Activated CD4-positive, alpha-beta T cell treated with anti-CD3 and anti-CD28 coated beads, Interleukin-2, amount 50 U/mL, for 16 hours (primary cell): ENCODE data around the gene SCO1.
"Not testable (repeated sequence)": the region's sequence is repeated elsewhere in the genome, so short reads cannot be mapped to it uniquely, and the experiment has no call there.

ENCODE experiments used
- DNase-seq: peaks from one replicate; pipeline ENCODE4 v3.0.0-alpha.2; 2020

SCO1 gene

DNA sequence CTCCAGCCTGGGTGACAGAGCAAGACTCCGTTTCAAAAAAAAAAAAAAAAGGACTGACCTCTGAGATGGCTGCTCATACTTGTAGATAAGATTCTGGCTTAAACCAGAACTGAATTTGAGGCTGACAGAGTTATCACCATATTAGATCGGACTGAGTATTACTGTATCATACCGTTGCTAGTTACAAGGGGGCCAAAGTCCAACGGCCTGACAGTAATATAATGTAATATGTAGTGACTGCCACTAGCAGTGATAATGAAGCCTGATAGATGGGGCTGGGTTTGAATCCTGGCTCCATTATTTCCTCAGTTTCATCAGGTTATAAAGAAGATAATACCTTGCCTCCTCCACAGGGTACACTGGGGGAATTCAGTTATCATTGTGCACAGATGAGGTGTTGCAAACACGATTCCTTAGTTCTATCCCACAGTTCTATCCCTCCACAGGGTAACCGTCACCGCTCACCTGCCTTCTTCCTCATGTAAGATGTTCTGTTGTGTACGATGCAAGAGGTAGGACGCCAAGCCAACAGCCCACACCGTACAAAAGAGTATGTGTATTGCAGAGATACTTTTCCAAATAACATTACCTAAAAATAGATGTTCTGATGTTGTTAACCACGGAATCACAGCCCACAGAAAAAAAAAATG, 27.3 kb upstream of the SCO1 start:
- DNase-seq = no peak

- no peak for DNase-seq
Observed at GRCh38 chr17:10718547-10718946, 21.2 kb upstream of the SCO1 start.

DNA sequence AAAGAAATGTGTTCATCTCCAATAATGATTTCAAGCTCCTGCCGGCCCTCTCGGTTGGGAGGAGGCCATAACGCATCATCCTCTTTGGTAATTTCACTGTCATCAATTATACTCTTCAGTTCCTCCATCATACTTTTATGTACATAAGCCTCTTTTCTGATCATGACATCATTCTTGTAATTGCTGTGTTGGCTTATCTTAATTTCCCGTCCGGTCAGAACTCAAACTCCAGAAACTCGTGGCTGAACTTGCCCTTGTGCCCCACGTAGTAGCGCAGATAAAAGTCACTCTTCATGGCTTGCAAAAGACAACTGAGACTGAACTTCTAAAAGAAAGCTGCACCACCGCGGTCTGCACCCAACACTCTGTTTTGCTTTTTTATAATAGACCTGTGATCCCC, 18.9 kb upstream of the SCO1 start:
- no peak for DNase-seq

DNA sequence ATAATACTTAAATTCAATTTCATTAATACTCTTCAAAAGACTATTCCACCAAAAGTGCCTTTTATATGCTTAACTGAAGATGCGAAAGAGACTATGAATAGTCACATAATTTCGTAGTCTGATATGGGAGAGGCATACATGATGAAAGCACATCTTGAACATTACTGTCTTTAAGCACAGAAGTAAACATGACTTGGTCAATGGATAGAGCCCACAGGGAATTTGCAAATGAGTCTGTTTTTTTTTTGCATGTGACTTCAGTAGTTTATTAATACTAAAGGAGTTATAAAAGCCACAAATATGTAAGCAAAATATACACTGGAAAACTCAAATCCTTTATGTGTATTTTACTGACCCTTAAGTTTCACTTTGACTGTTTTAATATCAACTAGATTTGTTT, 16.0 kb upstream of the SCO1 start:
- no peak for DNase-seq

- DNase-seq = no peak
Observed at GRCh38 chr17:10705727-10706126, 8.4 kb upstream of the SCO1 start.

- no peak for DNase-seq
Observed at GRCh38 chr17:10702574-10702973, 5.2 kb upstream of the SCO1 start.

DNA sequence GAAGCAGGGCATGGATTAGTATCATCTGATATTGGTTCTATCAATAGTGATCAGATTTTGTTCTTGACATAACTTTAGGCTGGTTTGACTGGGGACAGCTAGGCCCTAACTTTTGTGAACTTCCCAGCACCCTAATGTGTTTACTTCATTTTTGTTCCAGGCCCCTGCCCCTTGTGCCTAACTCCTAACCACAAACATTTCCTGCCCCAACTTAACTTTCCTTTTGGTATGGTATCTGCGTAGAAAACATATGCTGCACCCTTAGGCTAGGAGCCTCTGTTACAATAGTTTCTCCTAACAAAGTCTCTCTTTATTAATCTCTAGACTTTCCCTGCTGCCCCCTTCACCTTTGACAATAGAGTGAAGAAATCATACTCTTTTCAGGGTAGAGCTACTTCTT, 2.5 kb upstream of the SCO1 start:
- DNase-seq = peak; percentile 46

DNA sequence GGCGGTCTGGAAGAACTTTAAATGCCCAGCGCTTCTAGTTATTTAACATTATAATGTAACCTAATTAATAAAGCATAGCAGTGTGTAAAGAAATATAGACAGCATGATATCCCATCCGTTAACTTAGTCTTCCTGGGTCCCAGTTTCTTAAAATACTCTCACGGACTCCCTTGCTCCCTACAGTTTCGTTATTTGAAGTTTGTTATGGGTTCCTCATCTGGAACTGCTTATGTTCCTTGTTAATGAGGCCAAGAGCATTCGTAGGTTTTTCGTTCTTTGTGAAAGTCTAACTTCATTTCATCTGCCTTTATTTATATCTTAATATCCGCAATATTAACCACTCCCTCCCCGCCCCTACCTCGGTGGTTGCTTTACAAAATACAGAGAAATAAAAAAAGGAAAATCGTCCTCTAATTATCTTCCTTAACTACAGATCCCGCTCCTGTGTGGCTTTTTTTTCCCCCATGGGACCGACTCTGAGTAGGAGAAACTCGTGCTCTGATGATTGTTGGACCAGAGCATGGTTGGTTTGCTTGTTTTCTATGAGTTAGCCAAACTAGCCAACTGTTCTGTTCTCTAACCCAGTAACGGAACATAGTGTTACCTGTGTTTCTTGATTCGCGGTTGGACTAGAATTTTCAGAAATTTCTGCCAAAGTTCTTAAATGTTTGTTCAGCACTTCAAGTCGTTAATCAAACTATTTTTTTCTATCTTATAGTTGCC, 924 bp upstream of the SCO1 start:
- DNase-seq = peak; percentile 18

DNA sequence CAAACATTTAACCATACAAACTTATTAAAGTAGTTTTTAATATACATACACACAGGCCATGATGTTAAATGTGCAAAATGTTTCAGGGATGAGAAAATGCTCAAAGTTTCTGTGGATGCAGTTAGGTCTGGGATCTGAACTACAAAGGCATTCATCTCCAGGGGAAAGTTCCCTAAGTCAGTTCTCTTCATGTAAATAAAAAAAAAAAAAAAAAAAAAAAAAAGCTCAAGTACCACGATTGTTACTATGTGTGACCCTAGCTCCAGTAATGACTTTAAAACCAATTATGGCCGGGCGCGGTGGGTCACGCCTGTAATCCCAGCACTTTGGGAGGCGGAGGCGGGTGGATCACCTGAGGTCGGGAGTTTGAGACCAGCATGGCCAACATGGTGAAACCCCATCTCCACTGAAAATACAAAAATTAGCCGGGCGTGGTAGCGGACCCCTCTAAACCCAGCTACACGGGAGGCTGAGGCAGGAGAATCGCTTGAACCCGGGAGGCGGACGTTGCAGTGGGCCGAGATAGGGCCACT, 1.4 kb downstream of the SCO1 start:
- not testable (repeated sequence) for DNase-seq

- no peak for DNase-seq
Observed at GRCh38 chr17:10687499-10687898, 9.8 kb downstream of the SCO1 start.

- DNase-seq = no peak
Observed at GRCh38 chr17:10683853-10684252, 13.5 kb downstream of the SCO1 start.

DNA sequence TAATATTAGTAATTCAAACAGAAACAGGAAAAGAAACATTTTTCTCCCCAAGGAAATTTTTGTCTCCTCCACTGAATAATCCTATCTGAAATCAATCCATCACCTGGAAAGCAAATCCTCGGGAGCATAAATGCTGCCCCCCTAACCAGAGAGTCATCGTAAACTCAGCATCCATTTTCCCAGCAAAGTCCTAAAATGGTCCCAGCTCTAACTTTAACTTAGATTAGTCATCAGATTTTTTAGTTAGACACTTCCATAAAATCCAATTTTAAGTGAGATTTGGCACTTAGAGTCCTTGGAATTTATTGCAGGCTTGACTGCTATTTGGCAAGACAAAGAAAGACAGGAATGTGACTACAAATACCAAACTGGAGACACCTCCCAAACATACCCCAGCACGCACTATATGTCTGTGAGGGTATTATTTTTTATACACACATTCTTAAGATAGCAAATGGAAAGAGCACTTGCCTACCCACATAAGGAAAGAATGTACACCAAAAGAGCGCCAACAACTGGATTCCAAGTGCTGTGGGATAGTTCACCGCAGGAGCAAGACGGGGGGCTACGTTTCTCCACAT, 15.4 kb downstream of the SCO1 start:
- DNase-seq = no peak

GRCh38 chr17:10674704-10675103, 22.6 kb downstream of the SCO1 start:
- DNase-seq = no peak

- no peak for DNase-seq
Observed at GRCh38 chr17:10673312-10673711, 24.0 kb downstream of the SCO1 start.

DNA sequence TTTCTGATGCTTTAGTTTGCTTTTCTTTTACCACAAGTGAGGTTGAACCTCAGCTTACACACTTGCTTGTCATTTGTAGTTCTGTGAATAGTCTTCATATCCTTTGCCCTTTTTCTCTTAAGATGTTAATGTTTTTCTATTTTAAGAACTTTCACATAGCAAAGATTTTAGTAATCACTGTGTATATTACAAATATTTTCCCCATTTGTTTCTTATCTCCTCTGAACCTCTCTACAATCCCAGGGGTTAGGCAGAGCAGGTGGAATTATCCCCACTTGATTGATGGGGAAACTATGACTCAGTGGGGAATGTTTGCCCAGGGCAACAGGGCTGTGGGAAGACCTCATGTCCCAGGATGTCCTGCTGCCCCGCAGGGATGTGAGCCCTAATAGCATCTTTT, 28.6 kb downstream of the SCO1 start:
- DNase-seq = no peak

DNA sequence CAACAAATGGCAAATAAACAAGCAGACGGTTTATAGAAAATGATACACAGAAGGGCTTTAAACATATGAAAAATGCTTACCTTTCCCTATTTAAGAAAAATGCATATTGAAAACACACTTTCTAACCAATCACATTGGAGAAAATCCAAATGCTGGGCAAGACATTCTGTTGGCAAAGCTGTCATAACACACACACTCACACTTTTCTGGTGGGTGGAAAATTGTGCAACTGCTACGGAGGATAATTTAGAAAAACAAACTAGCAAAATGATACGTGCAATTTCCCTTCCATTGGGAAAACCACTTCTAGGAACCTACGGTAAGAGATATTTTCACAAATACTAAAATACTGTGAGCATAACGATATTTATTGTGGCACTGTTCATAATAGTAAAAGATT, 30.4 kb downstream of the SCO1 start:
- DNase-seq = no peak

DNA sequence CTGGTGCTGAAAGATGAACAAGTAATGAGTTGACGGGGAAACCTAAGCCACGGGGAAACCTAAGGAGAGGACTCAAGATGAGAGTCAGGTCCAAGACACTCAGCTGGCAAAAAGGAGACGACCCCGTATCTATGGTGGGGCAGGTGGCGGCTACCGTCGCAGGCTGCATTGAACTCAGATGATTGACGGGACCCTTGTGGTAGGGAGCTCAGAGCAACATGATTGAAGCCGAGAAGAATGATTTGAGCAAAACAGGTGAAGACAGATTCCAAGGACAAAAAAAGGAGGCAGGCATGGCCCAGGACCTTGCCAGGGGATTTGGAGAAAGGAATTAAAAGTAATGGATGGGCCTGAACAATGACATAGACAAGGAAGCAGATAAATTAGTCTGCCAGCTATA, 32.8 kb downstream of the SCO1 start:
- DNase-seq = no peak

GRCh38 chr17:10663231-10663630, 34.1 kb downstream of the SCO1 start:
- DNase-seq = no peak

GRCh38 chr17:10661437-10661836, 35.9 kb downstream of the SCO1 start:
- no peak for DNase-seq

DNA sequence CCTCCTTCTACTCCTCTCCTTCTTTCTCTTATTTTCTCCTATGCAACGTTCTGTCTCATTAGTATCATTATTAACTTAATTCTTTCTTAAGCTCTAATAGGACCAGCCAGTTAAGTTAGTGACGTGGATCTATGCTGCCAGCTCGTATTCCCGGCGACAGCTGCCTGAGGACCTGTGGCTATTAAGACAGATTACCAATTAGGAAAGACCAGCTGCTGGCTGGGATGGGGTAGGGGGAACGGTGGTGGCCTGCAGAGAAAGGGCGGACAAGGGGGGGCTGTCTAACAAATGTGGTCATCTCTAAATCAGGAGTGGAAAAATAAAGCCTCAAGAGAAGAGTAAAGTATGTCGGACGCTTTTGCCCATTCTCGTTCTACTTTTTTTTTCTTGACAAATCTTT, 39.5 kb downstream of the SCO1 start:
- DNase-seq = no peak

DNA sequence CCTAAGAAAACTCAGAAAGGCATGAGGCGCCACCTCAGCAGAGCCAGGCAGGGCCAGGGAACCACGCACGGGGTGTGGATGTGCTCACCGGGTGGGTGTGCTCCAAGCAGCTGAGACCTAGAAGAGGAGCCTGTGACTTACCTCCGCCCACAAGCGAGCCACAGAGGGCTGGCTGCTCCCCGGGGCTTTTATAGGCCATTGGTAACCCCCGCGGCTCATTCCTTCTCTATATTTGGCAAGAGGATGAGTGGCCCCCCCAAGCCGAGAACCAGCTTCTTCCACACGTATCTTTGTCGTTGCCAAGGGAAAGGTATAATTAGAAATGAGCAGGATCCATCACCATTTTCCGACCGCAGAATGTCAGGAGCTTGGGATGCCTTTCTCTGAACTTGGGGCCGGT, 40.2 kb downstream of the SCO1 start, which contains the start of gene MYH3:
Gene MYH3, minus strand, starts transcription at position 162 of the 400 bp plus-strand sequence. CDS start 2,245 bp downstream, outside the sequence.
- no peak for DNase-seq

DNA sequence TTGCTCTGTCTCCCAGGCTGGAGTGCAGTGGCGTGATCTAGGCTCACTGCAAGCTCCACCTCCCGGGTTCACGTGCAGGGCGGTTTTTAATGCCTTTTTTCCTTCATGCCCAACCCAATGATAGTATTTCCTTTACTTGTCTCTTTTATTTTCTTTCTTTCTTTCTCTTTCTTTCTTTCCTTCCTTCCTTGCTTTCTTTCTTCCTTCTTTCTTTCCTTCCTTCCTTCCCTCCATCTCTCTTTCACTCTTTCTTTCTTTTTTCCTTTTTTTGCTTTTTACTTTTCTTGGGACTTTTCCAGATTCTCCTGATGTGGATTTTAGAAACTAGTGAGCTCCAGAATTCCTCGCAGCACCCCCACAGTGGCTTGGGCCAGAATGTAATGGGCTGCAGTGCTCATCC, 43.3 kb downstream of the SCO1 start:
- DNase-seq = no peak

- peak; percentile 22 for DNase-seq
Observed at GRCh38 chr17:10652984-10653659, 44.2 kb downstream of the SCO1 start.

GRCh38 chr17:10651927-10652326, 45.4 kb downstream of the SCO1 start:
- no peak for DNase-seq
